NCI-H82 (cell line): ENCODE measurements around the gene MYCBP2.
A peak's percentile ranks its signal among the peaks of the same experiment; 100 is the strongest.
"Not testable (repeated sequence)": the region's sequence is repeated elsewhere in the genome, so short reads cannot be mapped to it uniquely, and the experiment has no call there.

Experiments
- DNase-seq: peaks from one replicate; lab custom pipeline; 2025; lab: John Stamatoyannopoulos, UW

The MYCBP2 gene

GRCh38 chr13:77335543-77335942 lies 8.6 kb upstream of the MYCBP2 start:
- DNase-seq, result no peak

GRCh38 chr13:77333594-77333993 lies 6.7 kb upstream of the MYCBP2 start:
- no peak for DNase-seq

- no peak for DNase-seq
These were observed 4.5 kb upstream of the MYCBP2 start for GRCh38 chr13:77331421-77331820.

- DNase-seq, result no peak
These were observed 3.2 kb upstream of the MYCBP2 start for GRCh38 chr13:77329911-77330584.

GRCh38 chr13:77329133-77329910 lies 2.4 kb upstream of the MYCBP2 start:
- DNase-seq, result peak; percentile 98

GRCh38 chr13:77328819-77329132 lies 1.9 kb upstream of the MYCBP2 start:
- no peak for DNase-seq

- peak; percentile 69 for DNase-seq
These were observed 1.4 kb downstream of the MYCBP2 start for GRCh38 chr13:77325371-77325980.

GRCh38 chr13:77323858-77324257 lies 3.0 kb downstream of the MYCBP2 start:
- no peak for DNase-seq

GRCh38 chr13:77319536-77319935 lies 7.4 kb downstream of the MYCBP2 start:
- DNase-seq, result no peak

GRCh38 chr13:77318741-77319140 lies 8.2 kb downstream of the MYCBP2 start:
- no peak for DNase-seq

GRCh38 chr13:77316430-77316829 lies 10.5 kb downstream of the MYCBP2 start:
- no peak for DNase-seq

- not testable (repeated sequence) for DNase-seq
These were observed 11.4 kb downstream of the MYCBP2 start for GRCh38 chr13:77315509-77315908.

GRCh38 chr13:77313923-77314322 lies 13.0 kb downstream of the MYCBP2 start:
- no peak for DNase-seq

- DNase-seq, result no peak
These were observed 14.6 kb downstream of the MYCBP2 start for GRCh38 chr13:77312311-77312710.

GRCh38 chr13:77310579-77311279 lies 16.2 kb downstream of the MYCBP2 start:
- DNase-seq, result no peak

- no peak for DNase-seq
These were observed 16.7 kb downstream of the MYCBP2 start for GRCh38 chr13:77310161-77310560.

- no peak for DNase-seq
These were observed 17.6 kb downstream of the MYCBP2 start for GRCh38 chr13:77309254-77309653.

- DNase-seq, result no peak
These were observed 20.4 kb downstream of the MYCBP2 start for GRCh38 chr13:77306458-77306857.

- no peak for DNase-seq
These were observed 21.6 kb downstream of the MYCBP2 start for GRCh38 chr13:77305266-77305665.

GRCh38 chr13:77300176-77301037 lies 26.5 kb downstream of the MYCBP2 start:
- no peak for DNase-seq

GRCh38 chr13:77299587-77299986 lies 27.3 kb downstream of the MYCBP2 start:
- DNase-seq, result no peak

GRCh38 chr13:77298426-77298825 lies 28.5 kb downstream of the MYCBP2 start:
- DNase-seq, result no peak
